Measurements from ENCODE around the gene TMEM14B. TPM values are rescaled to one million over a fixed set of nuclear protein-coding genes. Genes with fewer than 3 reads are reported as not detected.
A peak's percentile ranks its signal among the peaks of the same experiment; 100 is the strongest.

The TMEM14B gene
- total RNA-seq, 4 donors from 2014 or later: 34.9 to 56.7 (median 48.1) TPM

DNA sequence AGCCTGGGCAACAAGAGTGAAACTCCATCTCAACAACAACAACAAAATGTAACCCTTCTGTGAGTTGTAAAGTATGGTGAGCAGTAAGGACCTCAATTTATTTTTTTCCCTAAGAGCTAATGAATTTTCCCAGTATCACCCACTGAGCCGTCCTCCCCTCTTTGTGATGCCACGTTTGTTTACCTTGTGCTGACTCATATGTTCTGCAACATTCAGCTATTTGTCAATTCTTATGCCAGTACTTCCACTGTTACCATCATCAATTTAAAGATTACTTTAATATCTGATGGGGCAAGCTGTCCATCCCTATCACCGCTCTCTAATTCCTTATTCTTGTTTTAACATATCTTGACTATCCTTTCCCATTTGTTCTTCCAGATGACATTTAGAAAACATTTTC, 53.2 kb downstream of the TMEM14B start:
- intact Hi-C loops (cut with DNase I; ENCODE audit: low total_unique reads): no loop called here
- H3K4me3 ChIP-seq (ENCODE audit: low read depth, poor library complexity, severe bottlenecking): no peak overlapping the region
- TF ChIP-seq POLR2A (IDR thresholded peaks at IDR 0.05): no peak
- TF ChIP-seq, protein P1, sequence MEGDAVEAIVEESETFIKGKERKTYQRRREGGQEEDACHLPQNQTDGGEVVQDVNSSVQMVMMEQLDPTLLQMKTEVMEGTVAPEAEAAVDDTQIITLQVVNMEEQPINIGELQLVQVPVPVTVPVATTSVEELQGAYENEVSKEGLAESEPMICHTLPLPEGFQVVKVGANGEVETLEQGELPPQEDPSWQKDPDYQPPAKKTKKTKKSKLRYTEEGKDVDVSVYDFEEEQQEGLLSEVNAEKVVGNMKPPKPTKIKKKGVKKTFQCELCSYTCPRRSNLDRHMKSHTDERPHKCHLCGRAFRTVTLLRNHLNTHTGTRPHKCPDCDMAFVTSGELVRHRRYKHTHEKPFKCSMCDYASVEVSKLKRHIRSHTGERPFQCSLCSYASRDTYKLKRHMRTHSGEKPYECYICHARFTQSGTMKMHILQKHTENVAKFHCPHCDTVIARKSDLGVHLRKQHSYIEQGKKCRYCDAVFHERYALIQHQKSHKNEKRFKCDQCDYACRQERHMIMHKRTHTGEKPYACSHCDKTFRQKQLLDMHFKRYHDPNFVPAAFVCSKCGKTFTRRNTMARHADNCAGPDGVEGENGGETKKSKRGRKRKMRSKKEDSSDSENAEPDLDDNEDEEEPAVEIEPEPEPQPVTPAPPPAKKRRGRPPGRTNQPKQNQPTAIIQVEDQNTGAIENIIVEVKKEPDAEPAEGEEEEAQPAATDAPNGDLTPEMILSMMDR (IDR thresholded peaks at IDR 0.05): no peak
- WGBS, 2 donors: 60 to 61% methylated on average over 3 of the region's 3 CpGs
- DNase-seq (ENCODE audit: low spot score in 2 of 2): no peak

DNA sequence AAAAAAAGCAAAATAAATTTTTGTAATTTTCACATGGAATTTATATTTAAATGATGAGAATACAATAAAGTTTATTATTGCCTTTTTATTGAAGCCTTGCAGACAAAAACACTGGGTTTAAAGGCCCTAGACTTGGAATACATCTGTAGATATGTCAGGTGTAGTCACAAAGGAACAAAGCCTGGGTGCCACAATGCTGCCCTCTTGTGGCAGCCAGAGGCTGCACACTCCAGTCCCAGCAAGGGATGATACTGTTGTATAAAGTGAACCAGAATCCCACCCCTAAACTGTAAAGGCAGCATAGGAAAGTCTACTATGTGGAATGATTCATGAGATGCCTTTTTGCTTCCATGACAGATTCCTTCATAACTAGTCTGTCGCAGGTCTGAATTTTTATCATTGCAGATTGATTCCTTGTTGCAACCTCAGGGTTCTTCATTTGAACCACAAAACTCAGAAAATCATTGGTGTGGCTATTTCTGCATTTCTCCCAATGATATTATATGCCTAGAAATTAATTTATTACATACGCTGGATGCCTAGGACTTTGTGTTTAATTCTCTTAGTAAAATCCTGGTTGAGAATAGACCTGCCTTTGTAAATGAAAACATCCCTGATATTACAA, 53.7 kb downstream of the TMEM14B start:
- WGBS, 2 donors: 43 to 53% methylated on average over 2 of the region's 2 CpGs
- H3K4me3 ChIP-seq (ENCODE audit: low read depth, poor library complexity, severe bottlenecking): no peak overlapping the region
- no peak for TF ChIP-seq POLR2A (IDR thresholded peaks at IDR 0.05)
- TF ChIP-seq, protein P1 (IDR thresholded peaks at IDR 0.05): peak in 1 of 3 donors; percentile 63
- intact Hi-C loops (cut with DNase I; ENCODE audit: low total_unique reads): no loop called here
- peak; percentile 21 to 86 for DNase-seq (ENCODE audit: low spot score in 2 of 2)

Other genes with a start within 250 kb of the TMEM14B start
- gene GCNT2, start 226.5 kb upstream of the TMEM14B start, total RNA-seq: 10 to 100 TPM in 3 of 4 donors, 1 to 10 TPM in 1; 5.6 to 12.0 (median 10.7) TPM
- not detected for gene C6orf52, start 53.2 kb upstream of the TMEM14B start, total RNA-seq
- 10 to 100 TPM in 1 of 4 donors, 1 to 10 TPM in 3; 5.5 to 13.2 (median 8.0) TPM for gene PAK1IP1, start 52.8 kb upstream of the TMEM14B start, total RNA-seq
- gene TMEM14C, start 24.7 kb upstream of the TMEM14B start, total RNA-seq: 10 to 100 TPM; 69.5 to 99.6 (median 85.0) TPM
- not detected for gene MAK, start 90.7 kb downstream of the TMEM14B start, total RNA-seq
- not detected for gene GCM2, start 134.2 kb downstream of the TMEM14B start, total RNA-seq
- under 1 TPM in 3 of 4 donors, not detected in 1; 0.17 to 0.69 (median 0.29) TPM for gene SYCP2L, start 139.2 kb downstream of the TMEM14B start, total RNA-seq

Data from lower leg skin (tissue), 4 donors.